ENCODE data around the gene PTPN3. TPM values are rescaled to one million over a fixed set of nuclear protein-coding genes. Genes with fewer than 3 reads are reported as not detected.
A peak's percentile ranks its signal among the peaks of the same experiment; 100 is the strongest.

PTPN3 gene
- polyA plus RNA-seq, 1 donor (not counting 4 experiments of a cell fraction or from before 2014, with no cell fraction given), result 19.9 TPM

- Histone ChIP-seq H3K9me1 (ENCODE audit: control insufficient read depth, extremely low read depth, insufficient read depth, low read length) (peaks cover 2% of the 10 kb centered on the region), H3K36me3 (ENCODE audit: control insufficient read depth in 2 of 2, extremely low read depth in 1 of 2, insufficient read depth in 2 of 2, low read length in 2 of 2) (peaks cover 5 to 26% of the 10 kb centered on the region in 2 experiments), H3K79me2 (ENCODE audit: control insufficient read depth, insufficient read depth, low read length) (peaks cover 96% of the 10 kb centered on the region), H2AFZ (ENCODE audit: control insufficient read depth, low read length) (no peak overlapping the region), H3K27ac (ENCODE audit: control insufficient read depth, insufficient read depth, low read length) (no peak overlapping the region), H3K27me3 (ENCODE audit: control insufficient read depth, extremely low read depth, insufficient read depth, low read length) (no peaks in the 10 kb centered on the region), H3K4me1 (ENCODE audit: control insufficient read depth, extremely low read depth, insufficient read depth, low read length) (peaks cover 6% of the 10 kb centered on the region), H3K4me2 (ENCODE audit: control insufficient read depth, extremely low read depth, insufficient read depth, low read depth, low read length) (no peak overlapping the region), H4K20me1 (ENCODE audit: control insufficient read depth, extremely low read depth, insufficient read depth, low read length) (peaks cover 5% of the 10 kb centered on the region), H3K9ac (ENCODE audit: control insufficient read depth, extremely low read depth, insufficient read depth, low read length) (no peak overlapping the region), H3K9me3 (ENCODE audit: control insufficient read depth, low read depth, low read length) (no peaks in the 10 kb centered on the region), H3K4me3 (ENCODE audit: control insufficient read depth in 2 of 3, extremely low read depth in 1 of 3, insufficient read depth in 2 of 3, low read depth in 1 of 3, low read length in 3 of 3) (no peak overlapping the region)
- TF ChIP-seq CTCF (optimal IDR thresholded peaks at IDR 0.05 in 1 of 3, IDR thresholded peaks at IDR 0.05 in 1 of 3, conservative IDR thresholded peaks at IDR 0.05 in 1 of 3; ENCODE audit: extremely low read depth in 1 of 3, insufficient read depth in 2 of 3, low read length in 3 of 3) (no peak), EZH2 (IDR thresholded peaks at IDR 0.05; ENCODE audit: low read length) (no peak)
- FAIRE-seq (no peak), DNase-seq (ENCODE audit: low read depth, low spot score) (no peak)
- dilution Hi-C loops (cut with MboI; ENCODE audit: extremely low pct_ligation_motif_present, low sequenced_read_pairs), result no loop called here
Measured at GRCh38 chr9:109491590-109491989, 6.5 kb downstream of the PTPN3 start.

GRCh38 chr9:109488791-109489492, 9.2 kb downstream of the PTPN3 start:
- no peak overlapping the region for H3K9ac ChIP-seq (ENCODE audit: control insufficient read depth, extremely low read depth, insufficient read depth, low read length)
- no peaks in the 10 kb centered on the region for H3K27me3 ChIP-seq (ENCODE audit: control insufficient read depth, extremely low read depth, insufficient read depth, low read length)
- H3K79me2 ChIP-seq (ENCODE audit: control insufficient read depth, insufficient read depth, low read length), result peaks cover 93% of the 10 kb centered on the region
- no peak overlapping the region for H3K4me3 ChIP-seq (ENCODE audit: control insufficient read depth in 2 of 3, extremely low read depth in 1 of 3, insufficient read depth in 2 of 3, low read depth in 1 of 3, low read length in 3 of 3)
- H3K27ac ChIP-seq (ENCODE audit: control insufficient read depth, insufficient read depth, low read length), result no peak overlapping the region
- peaks cover 6% of the 10 kb centered on the region for H4K20me1 ChIP-seq (ENCODE audit: control insufficient read depth, extremely low read depth, insufficient read depth, low read length)
- no peak overlapping the region for H3K4me2 ChIP-seq (ENCODE audit: control insufficient read depth, extremely low read depth, insufficient read depth, low read depth, low read length)
- peaks cover 4 to 17% of the 10 kb centered on the region in 2 experiments for H3K36me3 ChIP-seq (ENCODE audit: control insufficient read depth in 2 of 2, extremely low read depth in 1 of 2, insufficient read depth in 2 of 2, low read length in 2 of 2)
- no peak overlapping the region for H2AFZ ChIP-seq (ENCODE audit: control insufficient read depth, low read length)
- FAIRE-seq (peak; percentile 73), DNase-seq (ENCODE audit: low read depth, low spot score) (no peak)
- peaks cover 2% of the 10 kb centered on the region for H3K4me1 ChIP-seq (ENCODE audit: control insufficient read depth, extremely low read depth, insufficient read depth, low read length)
- dilution Hi-C loops (cut with MboI; ENCODE audit: extremely low pct_ligation_motif_present, low sequenced_read_pairs), result no loop called here
- TF ChIP-seq CTCF (optimal IDR thresholded peaks at IDR 0.05 in 1 of 3, IDR thresholded peaks at IDR 0.05 in 1 of 3, conservative IDR thresholded peaks at IDR 0.05 in 1 of 3; ENCODE audit: extremely low read depth in 1 of 3, insufficient read depth in 2 of 3, low read length in 3 of 3) (no peak), EZH2 (IDR thresholded peaks at IDR 0.05; ENCODE audit: low read length) (no peak)
- H3K9me3 ChIP-seq (ENCODE audit: control insufficient read depth, low read depth, low read length), result no peaks in the 10 kb centered on the region
- H3K9me1 ChIP-seq (ENCODE audit: control insufficient read depth, extremely low read depth, insufficient read depth, low read length), result peaks cover 6% of the 10 kb centered on the region
